GM08714 (cell line): ENCODE data around the gene TMCC1.
"Not testable (repeated sequence)": the region's sequence is repeated elsewhere in the genome, so short reads cannot be mapped to it uniquely, and the experiment has no call there.

ENCODE experiments used
- H3K4me3 ChIP-seq: fragments of 200-500 bp; sonication (Bioruptor generic); 2 replicates; pipeline ENCODE4 v1.5.1; 2014; ENCODE audit warnings: mild to moderate bottlenecking, low read length, inconsistent platforms
- ZNF274 ChIP-seq: IDR thresholded peaks from 2 replicates; pipeline ENCODE4 v1.6.1; 2012; ENCODE audit warnings: mild to moderate bottlenecking, low read depth, low read length

TMCC1 gene

DNA sequence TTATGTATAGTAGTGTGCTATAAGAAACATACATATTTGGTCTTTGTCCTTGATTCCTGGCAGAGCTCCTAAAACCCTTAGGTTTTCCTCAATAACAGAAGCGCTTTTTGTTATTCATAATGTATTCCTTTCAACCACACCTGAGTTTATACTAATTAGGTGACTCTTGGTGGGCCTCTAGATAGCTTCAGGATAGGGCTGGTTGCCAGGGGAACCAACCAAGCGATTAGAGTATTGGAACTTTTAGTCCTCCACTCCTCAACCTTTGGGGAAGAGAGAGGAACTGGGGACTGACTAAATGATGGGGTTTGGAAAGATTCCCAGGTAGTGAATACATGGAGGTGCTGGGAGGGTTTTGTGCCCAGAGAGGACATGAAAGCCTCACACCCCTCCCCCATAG lies 24.6 kb downstream of the TMCC1 start:
- no peak for TF ChIP-seq ZNF274
- no peak overlapping the region for H3K4me3 ChIP-seq

GRCh38 chr3:129867506-129868124 lies 25.9 kb downstream of the TMCC1 start:
- H3K4me3 ChIP-seq, result no peak overlapping the region
- TF ChIP-seq ZNF274, result no peak

DNA sequence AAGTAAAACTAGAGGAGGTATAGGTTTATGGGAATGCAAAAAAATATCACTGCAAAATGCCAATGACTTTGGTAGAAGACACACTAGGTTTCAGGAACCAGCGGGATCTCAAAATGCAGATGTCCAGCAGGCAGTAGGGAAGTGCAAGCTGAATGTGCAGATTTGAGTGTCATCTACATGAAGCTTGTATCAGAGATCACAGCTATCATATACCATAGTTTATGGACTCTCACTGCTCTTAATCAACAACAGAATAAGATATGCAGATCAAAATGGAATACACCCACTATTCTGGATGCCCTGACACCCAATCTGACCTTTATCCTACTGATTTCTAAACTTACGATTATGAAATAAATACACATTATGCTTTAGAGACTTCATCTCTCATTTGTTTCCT lies 27.7 kb downstream of the TMCC1 start:
- no peak overlapping the region for H3K4me3 ChIP-seq
- TF ChIP-seq ZNF274, result no peak

- no peak overlapping the region for H3K4me3 ChIP-seq
- TF ChIP-seq ZNF274, result no peak
These were observed 29.0 kb downstream of the TMCC1 start for GRCh38 chr3:129864519-129864918.

GRCh38 chr3:129859272-129859671 lies 34.2 kb downstream of the TMCC1 start:
- no peak for TF ChIP-seq ZNF274
- H3K4me3 ChIP-seq, result no peak overlapping the region

DNA sequence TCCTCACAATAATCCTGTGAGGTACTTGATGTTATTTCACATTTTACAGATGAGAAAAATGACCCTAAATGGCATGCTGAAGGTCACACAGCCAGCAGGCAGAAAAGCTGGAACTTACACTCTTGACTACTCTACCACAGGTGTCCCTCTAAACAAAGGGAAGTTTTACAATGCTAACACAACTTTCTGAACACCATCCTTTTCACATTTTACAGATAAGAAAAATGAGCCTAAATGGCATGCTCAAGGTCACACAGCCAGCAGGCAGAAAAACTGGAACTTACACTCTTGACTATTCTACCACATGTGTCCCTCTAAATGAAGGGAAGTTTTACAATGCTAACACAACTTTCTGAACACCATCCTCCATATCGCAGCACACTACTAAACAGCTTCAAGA lies 35.6 kb downstream of the TMCC1 start:
- TF ChIP-seq ZNF274, result no peak
- no peak overlapping the region for H3K4me3 ChIP-seq

DNA sequence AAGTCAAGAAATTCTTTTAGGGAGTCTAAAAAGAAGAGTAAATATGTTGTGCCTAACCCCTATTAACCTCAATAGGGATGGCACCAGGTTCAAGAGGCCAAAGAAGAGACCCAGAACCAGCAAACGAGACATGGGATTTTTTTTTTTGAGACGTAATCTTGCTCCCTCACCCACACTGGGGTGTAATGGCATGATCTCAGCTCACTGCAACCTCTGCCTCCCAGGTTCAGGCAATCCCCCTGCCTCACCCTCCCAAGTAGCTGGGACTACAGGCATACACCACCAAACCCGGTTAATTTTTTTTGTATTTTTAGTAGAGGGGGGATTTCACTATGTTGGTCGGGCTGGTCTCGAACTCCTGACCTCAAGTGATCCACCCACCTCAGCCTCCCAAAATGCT lies 36.7 kb downstream of the TMCC1 start:
- not testable (repeated sequence) for H3K4me3 ChIP-seq

GRCh38 chr3:129855832-129856419 lies 37.6 kb downstream of the TMCC1 start:
- no peak overlapping the region for H3K4me3 ChIP-seq
- no peak for TF ChIP-seq ZNF274

DNA sequence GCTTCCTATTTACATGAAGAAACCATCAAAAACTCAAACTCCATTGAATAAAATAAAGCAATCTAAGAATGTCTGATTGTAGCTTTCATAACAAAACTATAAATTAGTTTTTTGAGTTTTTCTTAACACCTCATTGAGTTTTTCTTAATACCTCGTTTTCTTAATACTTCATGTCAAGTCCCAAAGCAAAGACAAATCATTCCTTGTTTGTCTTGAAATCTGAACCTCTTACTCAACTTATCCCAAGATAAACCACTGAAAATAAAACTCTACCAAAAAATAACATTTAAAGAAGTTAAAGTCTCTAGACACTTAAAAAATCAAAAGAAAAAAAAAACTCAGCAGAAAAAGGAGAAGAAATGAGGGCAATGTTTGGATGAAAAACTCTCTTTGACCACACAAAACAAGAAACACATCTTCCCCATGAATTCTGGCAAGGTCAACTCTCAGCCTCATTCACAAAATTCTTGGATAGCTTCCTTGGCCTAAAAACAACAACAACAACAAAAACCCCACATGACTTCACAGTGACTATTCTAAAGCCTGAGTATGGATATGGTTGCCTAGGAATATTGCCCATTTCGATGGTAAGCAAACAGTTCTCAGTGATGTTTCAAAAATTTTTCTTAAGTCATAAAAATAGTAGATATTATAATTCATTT lies 38.2 kb downstream of the TMCC1 start:
- TF ChIP-seq ZNF274, result no peak
- H3K4me3 ChIP-seq, result no peak overlapping the region

DNA sequence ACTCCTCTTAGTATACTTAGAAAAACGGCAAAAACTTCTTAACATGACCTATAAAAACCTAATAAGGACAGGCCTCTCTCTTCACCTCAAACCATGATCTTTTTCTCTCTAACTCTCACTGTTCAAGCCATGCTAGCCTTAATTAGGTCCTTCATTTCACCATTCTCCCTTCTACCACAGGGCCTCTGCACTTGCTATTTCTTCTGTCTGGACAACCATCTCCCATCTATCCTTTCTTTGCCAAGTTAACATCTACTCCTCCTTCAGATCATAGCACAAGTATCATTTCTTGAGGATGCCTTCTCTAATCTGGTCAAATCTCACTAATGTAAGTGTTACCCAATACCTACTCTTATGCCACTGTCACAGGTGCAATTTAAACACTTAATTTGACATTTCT lies 39.1 kb downstream of the TMCC1 start:
- no peak for TF ChIP-seq ZNF274
- H3K4me3 ChIP-seq, result no peak overlapping the region

GRCh38 chr3:129845956-129846355 lies 47.6 kb downstream of the TMCC1 start:
- no peak overlapping the region for H3K4me3 ChIP-seq
- no peak for TF ChIP-seq ZNF274

DNA sequence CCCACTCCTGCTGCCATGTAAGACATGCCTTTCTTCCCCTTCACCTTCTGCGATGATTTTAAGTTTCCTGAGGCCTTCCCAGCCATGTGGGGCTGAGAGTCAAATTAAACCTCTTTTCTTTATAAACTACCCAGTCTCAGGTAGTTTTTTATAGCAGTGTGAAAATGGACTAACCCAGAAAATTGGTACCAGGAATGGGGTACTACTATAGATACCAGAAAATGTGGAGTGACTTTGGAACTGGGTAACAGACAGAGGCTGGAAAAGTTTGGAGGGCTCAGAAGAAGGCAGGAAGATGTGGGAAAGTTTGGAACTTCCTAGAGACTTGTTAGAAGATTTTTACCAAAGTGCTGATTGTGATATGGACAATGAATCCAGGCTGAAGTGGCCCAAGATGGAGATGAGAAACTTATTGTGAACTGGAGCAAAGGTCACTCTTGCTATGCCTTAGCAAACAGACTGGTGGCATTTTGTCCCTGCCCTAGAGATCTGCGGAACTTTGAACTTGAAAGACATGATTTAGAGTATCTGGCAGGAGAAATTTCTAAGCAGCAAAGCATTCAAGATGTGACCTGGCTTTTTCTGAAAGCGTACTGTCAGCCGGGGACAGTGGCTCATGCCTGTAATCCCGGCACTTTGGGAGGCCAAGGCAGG lies 52.7 kb downstream of the TMCC1 start:
- no peak for TF ChIP-seq ZNF274
- H3K4me3 ChIP-seq, result no peak overlapping the region

GRCh38 chr3:129838086-129838485 lies 55.4 kb downstream of the TMCC1 start:
- no peak for TF ChIP-seq ZNF274
- H3K4me3 ChIP-seq, result no peak overlapping the region

GRCh38 chr3:129837065-129837642 lies 56.4 kb downstream of the TMCC1 start:
- no peak overlapping the region for H3K4me3 ChIP-seq
- no peak for TF ChIP-seq ZNF274
